Endodermal cell (in vitro differentiated cells): ENCODE data around the gene DGKB. TPM values are rescaled to one million over a fixed set of nuclear protein-coding genes. Genes with fewer than 3 reads are reported as not detected.

Experiments
- DNase-seq: peaks from one replicate; pipeline ENCODE4 v3.0.0-alpha.2; 2017
- H3K27ac ChIP-seq: 2 replicates; pipeline ENCODE4 v1.5.1; 2013; ENCODE audit warnings: mild to moderate bottlenecking, low read depth, low read length, moderate library complexity
- H3K27me3 ChIP-seq: 2 replicates; pipeline ENCODE4 v1.6.1; 2013; ENCODE audit warnings: mild to moderate bottlenecking, low read length, moderate library complexity; ENCODE audit not compliant: insufficient read depth, control insufficient read depth, poor library complexity, severe bottlenecking
- H3K36me3 ChIP-seq: 2 replicates; pipeline ENCODE4 v1.7.0; 2013; ENCODE audit warnings: mild to moderate bottlenecking, low read length, moderate library complexity; ENCODE audit not compliant: control insufficient read depth, insufficient read depth
- H3K4me1 ChIP-seq: one replicate; pipeline ENCODE4 v1.7.0; 2013; ENCODE audit warnings: low read length; ENCODE audit not compliant: control insufficient read depth, insufficient read depth
- H3K4me3 ChIP-seq: 2 replicates; pipeline ENCODE4 v1.5.1; 2013; ENCODE audit warnings: mild to moderate bottlenecking, low read length, moderate library complexity
- H3K9ac ChIP-seq: 2 replicates; pipeline ENCODE4 v1.6.1; 2013; ENCODE audit warnings: mild to moderate bottlenecking, low read length, moderate library complexity; ENCODE audit not compliant: poor library complexity, severe bottlenecking; ENCODE audit errors: extremely low read depth
- H3K9me3 ChIP-seq: 2 replicates; pipeline ENCODE4 v1.6.1; 2013; ENCODE audit warnings: mild to moderate bottlenecking, low read length, moderate library complexity; ENCODE audit not compliant: control insufficient read depth
- H3K27ac Mint-ChIP-seq: 2 replicates; pipeline ENCODE4 v1.8.0; 2020; ENCODE audit warnings: mixed read lengths
- H3K27me3 Mint-ChIP-seq: 2 replicates; pipeline ENCODE4 v1.8.0; 2021; ENCODE audit warnings: mild to moderate bottlenecking, mixed read lengths; ENCODE audit not compliant: insufficient read depth
- H3K36me3 Mint-ChIP-seq: 2 replicates; pipeline ENCODE4 v1.8.0; 2020; ENCODE audit warnings: low read depth, mixed read lengths
- H3K4me1 Mint-ChIP-seq: 2 replicates; pipeline ENCODE4 v1.8.0; 2020; ENCODE audit warnings: mixed read lengths
- H3K4me3 Mint-ChIP-seq: 2 replicates; pipeline ENCODE4 v1.8.0; 2020; ENCODE audit warnings: mild to moderate bottlenecking, moderate library complexity, mixed read lengths
- H3K9me3 Mint-ChIP-seq: 2 replicates; pipeline ENCODE4 v1.8.0; 2020; ENCODE audit warnings: mild to moderate bottlenecking, mixed read lengths
- CTCF ChIP-seq: fragments of 200-600 bp; sonication (generic); conservative IDR thresholded peaks from 2 replicates; pipeline ENCODE4 v1.5.0; 2021; ENCODE audit warnings: antibody characterized with exemption, mild to moderate bottlenecking
- WGBS, 2 experiments: methylation state at CpG; one replicate each; pipeline versions ENCODE4 v1.1.5 to v1.1.7; 2013; ENCODE audit warnings: missing lambda C conversion rate in 2 of 2, mixed read lengths in 1 of 2; ENCODE audit not compliant: insufficient coverage in 1 of 2, insufficient read length in 1 of 2; 5-methylcytosine and 5-hydroxymethylcytosine counted together
- total RNA-seq, 2 donors: library from RNA; stranded (reverse); fragmentation: NEBNext Ultra II Directional in 1 of 2; extraction: Animal tissue kit (Norgen Biotek cat#: 25700) in 1 of 2; gene quantifications; 2 replicates in 1 of 2; 3 replicates in 1 of 2; pipeline ENCODE4 v1.2.1, GENCODE V29; 2021

Gene DGKB
- total RNA-seq, 2 donors from 2014 or later, result 5.1 to 5.2 TPM

DNA sequence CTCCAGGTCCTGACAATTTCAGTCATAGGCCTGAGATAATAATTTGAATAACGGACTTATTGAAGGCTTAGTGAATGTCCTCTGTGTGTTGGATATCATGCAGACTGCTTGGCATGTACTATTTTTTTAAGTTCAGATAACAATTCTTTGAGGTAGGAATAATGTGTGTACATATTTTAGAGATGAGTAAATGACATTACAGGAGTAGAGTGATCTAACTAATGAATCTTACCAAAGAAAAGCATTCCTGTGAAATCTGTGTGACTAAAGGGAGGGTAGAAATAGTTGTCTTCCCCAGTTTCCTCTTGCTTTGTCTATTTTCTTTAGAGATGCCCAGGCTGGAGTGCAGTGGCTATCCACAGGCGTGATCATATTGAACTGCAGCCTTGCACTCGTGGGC is 521.2 kb downstream of the DGKB start:
- Mint-ChIP-seq H3K27me3 (no peaks in the 10 kb centered on the region), H3K9me3 (no peaks in the 10 kb centered on the region), H3K27ac (no peak overlapping the region), H3K4me1 (no peaks in the 10 kb centered on the region), H3K4me3 (no peak overlapping the region), H3K36me3 (no peaks in the 10 kb centered on the region)
- no peaks in the 10 kb centered on the region for H3K9me3 ChIP-seq
- H3K36me3 ChIP-seq, result no peaks in the 10 kb centered on the region
- H3K4me1 ChIP-seq, result no peaks in the 10 kb centered on the region
- WGBS, 2 experiments, result 80 to 92% methylated on average over 2 to 3 of the region's 3 CpGs
- no peak for TF ChIP-seq CTCF
- no peak overlapping the region for H3K27ac ChIP-seq
- DNase-seq, result no peak
- H3K9ac ChIP-seq, result no peak overlapping the region
- H3K4me3 ChIP-seq, result no peak overlapping the region
- no peaks in the 10 kb centered on the region for H3K27me3 ChIP-seq

- Mint-ChIP-seq H3K4me3 (no peak overlapping the region), H3K9me3 (no peaks in the 10 kb centered on the region), H3K27me3 (no peaks in the 10 kb centered on the region), H3K36me3 (no peaks in the 10 kb centered on the region), H3K27ac (no peak overlapping the region), H3K4me1 (no peaks in the 10 kb centered on the region)
- Histone ChIP-seq H3K4me1 (no peaks in the 10 kb centered on the region), H3K27me3 (no peaks in the 10 kb centered on the region), H3K27ac (no peak overlapping the region), H3K4me3 (no peak overlapping the region), H3K36me3 (no peaks in the 10 kb centered on the region), H3K9me3 (no peaks in the 10 kb centered on the region), H3K9ac (no peak overlapping the region)
- no peak for DNase-seq
- WGBS, 2 experiments, result 75 to 90% methylated on average over 2 to 3 of the region's 3 CpGs
- no peak for TF ChIP-seq CTCF
Measured at GRCh38 chr7:14380881-14381280, 521.7 kb downstream of the DGKB start.

DNA sequence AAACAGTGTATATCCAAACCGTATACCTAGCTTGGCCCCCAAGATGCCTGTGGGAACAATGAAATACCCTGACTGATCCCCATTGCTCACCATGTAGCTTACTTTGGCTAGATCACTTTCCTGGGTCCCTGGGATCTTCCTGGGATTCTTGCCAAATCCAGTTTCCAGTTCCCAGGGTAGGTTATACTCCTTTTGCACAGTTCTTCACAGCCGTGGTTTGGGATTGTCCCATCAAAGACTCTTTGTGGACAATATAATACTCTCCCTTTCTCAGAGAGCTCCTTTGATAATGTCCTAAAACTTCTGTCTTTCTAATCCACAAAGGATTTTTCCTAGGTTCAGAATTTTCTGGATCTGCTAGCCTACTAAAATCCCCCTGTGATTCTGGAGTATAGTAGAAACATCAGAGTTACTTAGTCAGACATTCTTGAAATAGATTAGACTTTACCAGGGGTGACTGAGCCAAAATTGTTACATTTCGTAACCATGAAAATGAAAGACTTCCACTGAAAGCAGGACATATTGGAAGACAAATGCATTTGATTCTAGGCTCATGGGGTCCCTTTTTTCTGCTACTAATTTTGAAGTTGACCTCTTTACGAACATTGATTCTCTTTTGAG is 524.8 kb downstream of the DGKB start:
- Mint-ChIP-seq H3K9me3 (no peaks in the 10 kb centered on the region), H3K27ac (no peak overlapping the region), H3K27me3 (no peaks in the 10 kb centered on the region), H3K4me3 (no peak overlapping the region), H3K4me1 (no peaks in the 10 kb centered on the region), H3K36me3 (no peaks in the 10 kb centered on the region)
- Histone ChIP-seq H3K27ac (no peak overlapping the region), H3K27me3 (no peaks in the 10 kb centered on the region), H3K9me3 (no peaks in the 10 kb centered on the region), H3K4me1 (no peaks in the 10 kb centered on the region), H3K36me3 (no peaks in the 10 kb centered on the region), H3K9ac (no peak overlapping the region), H3K4me3 (no peak overlapping the region)
- DNase-seq, result no peak
- no peak for TF ChIP-seq CTCF
- 91 to 100% methylated on average over 3 to 4 of the region's 4 CpGs for WGBS, 2 experiments
